NCI-H146 (cell line): Measurements from ENCODE around the gene TMEM248.
"Not testable (repeated sequence)": the region's sequence is repeated elsewhere in the genome, so short reads cannot be mapped to it uniquely, and the experiment has no call there.

Source experiments
- DNase-seq: peaks from one replicate; lab custom pipeline; 2025; lab: John Stamatoyannopoulos, UW

TMEM248 gene

DNA sequence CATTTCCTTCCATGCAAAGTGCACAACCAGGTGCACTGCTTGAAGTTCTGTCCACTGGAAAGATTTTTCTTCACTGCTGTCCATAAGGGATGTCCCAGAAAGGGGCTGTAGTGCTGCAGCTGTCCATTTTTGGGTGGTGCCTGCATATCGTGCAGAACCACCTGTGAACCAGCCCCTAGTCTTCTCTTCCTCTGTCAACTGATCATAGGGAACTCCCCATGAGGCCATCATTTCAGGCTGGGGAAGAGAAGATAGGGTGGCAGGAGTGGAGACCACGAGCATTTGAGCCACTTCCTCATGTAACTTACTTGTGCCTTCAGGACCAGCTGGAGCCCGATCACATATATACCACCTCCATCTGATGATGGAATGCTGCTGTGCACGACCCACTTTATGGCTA, 12.4 kb upstream of the TMEM248 start:
- not testable (repeated sequence) for DNase-seq

DNA sequence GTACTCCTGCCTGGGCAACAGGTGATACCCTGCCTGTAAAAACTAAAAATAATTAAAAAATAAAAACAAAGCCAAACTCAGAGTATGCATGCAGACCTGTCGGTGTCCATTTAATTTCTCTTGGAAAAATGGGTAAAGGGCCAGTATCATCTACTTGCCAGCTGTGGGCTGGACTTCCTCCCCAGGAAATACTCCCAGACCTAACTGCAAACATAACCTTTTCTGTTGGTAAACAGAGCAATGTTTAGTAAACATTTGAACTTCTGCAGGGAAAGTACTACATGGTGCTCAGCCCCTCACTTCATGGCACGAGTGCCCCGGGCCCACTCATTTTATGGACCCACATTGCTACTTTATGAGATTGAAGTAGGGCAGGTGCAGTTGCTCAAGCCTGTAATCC, 10.2 kb upstream of the TMEM248 start:
- no peak for DNase-seq

- DNase-seq, result not testable (repeated sequence)
Measured at GRCh38 chr7:66911191-66911590, 9.8 kb upstream of the TMEM248 start.

- DNase-seq, result no peak
Measured at GRCh38 chr7:66912195-66912594, 8.8 kb upstream of the TMEM248 start.

DNA sequence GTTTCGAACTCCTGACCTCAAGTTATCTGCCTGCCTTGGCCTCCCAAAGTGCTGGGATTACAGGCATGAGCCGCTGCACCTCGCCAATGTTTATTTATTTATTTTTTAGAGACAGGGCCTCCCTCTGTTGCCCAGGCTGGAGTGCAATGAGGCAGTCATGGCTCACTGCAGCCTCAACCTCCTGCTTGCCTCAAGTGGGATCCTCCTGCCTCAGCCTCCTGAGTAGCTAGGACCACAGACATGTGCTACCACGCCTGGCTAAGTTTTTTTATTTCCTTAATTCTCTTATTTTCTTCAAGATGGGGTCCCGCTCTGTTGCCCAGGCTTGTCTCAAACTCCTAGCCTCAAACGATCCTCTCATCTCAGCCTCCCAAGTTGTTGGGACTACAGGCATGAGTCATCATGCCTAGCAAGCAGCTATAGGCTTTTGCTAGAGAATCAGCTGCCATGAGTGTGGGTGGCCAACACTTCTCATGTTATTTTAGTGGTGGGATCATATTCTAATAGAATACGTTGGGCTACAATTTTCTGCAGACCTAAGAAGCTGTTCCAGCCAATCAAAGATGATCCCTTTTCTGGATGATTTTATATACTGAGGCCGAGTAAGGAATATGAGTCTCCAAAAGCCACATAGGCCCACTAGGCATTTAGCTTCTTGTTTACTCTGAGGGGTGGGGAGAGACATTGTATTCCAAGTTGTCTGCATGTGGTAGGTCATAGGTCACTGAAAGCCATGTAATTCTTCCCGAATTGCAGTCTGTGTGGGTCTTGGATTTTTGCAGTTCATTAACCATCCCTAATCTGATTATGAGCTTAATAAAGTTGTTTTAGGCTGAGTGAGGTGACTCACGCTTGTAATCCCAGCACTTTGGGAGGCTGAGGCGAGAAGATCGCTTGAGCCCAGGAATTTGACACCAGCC, 7.6 kb upstream of the TMEM248 start:
- no peak for DNase-seq

DNA sequence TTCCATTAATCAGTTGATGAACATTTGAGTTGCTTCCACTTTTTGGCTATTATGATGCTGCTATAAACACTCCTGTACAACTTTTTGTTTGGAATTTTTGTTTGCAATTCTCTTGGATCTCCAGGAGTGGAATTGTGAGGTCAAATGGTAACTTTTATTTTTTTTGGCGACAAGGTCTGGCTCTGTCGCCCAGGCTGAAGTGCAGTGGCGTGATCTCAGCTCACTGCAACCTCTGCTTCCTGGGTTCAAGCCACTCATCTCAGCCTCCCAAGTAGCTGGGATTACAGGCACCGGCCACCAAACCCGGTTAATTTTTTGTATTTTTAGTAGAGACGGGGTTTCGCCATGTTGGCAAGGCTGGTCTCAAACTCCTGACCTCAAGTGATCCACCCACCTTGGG, 3.1 kb upstream of the TMEM248 start:
- not testable (repeated sequence) for DNase-seq

GRCh38 chr7:66919304-66919703, 1.7 kb upstream of the TMEM248 start:
- DNase-seq, result no peak

- DNase-seq, result no peak
Measured at GRCh38 chr7:66919704-66920103, 1.3 kb upstream of the TMEM248 start.

GRCh38 chr7:66920256-66920655, 769 bp upstream of the TMEM248 start:
- DNase-seq, result no peak

DNA sequence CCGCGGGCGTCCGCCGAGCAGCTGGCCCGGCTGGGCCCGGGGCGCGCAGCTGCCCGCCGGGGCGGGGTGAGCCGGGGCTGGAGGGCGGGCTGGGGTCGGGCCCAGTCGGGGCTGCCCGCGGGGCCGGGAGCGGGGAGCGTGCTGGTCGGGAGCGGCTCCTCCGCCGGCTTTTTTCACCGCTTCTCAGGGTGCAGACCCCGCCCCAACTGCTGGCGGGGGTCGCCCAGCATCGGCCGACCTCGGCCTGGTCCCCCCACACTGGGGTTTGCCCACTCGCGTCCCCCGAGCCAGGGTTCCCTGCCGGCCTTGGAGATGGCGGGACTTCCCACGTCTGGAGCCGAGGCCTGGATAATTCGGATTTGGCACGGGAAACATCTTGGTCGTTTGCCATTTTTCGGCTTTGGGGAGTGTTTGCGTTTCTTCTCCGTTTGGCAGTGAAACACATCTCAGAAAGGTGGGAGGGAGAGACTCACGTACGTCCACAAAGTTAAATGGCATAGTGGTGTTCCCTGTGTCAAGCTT, 432 bp downstream of the TMEM248 start:
- DNase-seq, result peak; percentile 27

DNA sequence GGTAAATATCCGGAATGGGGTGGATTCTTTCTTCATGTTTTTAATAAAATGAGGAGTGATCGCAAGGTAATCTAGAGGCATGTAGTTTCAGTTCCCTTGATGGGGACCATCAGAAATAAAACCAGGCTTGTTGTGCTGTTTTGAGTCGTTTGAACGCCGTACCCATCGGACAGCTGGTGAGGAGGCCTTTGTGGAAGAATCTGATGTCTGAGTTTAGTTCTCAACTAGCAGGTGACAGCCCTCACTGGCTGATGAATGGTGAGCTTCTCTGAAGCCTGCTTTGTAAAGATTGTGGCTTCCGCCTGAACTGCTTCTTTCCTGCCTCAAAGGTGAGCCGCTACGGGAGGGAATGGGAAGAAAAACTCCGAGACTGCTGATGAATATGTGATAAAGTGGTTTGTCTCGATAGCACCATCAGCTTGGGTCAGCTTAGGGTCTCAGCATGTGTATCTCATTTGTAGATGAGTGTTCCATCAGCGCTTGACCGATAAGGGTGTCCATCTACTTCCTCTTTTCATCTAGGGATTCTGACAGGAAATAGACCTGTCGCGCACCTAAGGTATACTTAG, 977 bp downstream of the TMEM248 start:
- peak; percentile 20 for DNase-seq

- DNase-seq, result no peak
Measured at GRCh38 chr7:66925255-66925654, 4.2 kb downstream of the TMEM248 start.

GRCh38 chr7:66927348-66927948, 6.4 kb downstream of the TMEM248 start:
- DNase-seq, result no peak

GRCh38 chr7:66928388-66928787, 7.4 kb downstream of the TMEM248 start:
- no peak for DNase-seq

DNA sequence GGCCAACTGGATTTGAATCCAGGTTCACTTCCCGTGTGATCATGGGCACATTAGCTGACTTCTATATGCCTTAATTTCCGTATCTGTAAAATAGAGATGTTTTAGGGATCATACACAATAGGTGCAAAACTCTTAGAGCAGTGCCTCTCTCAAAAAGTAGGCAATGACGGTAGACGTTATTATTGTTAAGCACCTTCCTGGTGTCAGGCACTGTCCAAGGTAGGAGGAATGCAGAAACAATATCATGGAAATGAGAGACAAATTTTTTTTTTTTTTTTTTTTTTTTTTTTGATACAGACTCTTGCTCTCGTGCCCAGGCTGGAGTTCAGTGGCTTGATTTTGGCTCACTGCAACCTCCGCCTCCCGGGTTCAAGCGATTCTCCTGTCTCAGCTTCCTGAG, 8.1 kb downstream of the TMEM248 start:
- DNase-seq, result no peak

- no peak for DNase-seq
Measured at GRCh38 chr7:66929935-66930334, 8.9 kb downstream of the TMEM248 start.

DNA sequence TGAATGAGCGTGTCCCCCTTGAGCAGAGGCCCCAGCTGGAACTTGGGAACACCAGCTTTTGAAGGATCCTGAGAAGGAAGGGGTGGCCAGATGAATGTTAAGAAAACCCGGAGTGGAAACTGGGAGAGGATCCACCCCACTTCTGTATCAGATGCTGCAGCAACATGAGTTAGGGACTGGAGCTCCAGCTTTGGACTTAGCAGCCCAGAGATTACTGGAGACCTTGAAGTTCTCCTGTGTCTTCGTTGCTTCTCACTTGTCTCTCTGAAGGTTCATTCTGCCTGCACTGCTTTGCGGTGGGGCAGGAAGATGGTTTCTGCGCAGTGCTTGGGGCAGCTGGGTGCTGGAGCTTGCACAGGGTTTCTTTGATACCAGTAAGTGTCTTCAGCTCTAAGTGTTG, 9.3 kb downstream of the TMEM248 start:
- DNase-seq, result no peak

GRCh38 chr7:66933469-66933868, 12.4 kb downstream of the TMEM248 start:
- no peak for DNase-seq

DNA sequence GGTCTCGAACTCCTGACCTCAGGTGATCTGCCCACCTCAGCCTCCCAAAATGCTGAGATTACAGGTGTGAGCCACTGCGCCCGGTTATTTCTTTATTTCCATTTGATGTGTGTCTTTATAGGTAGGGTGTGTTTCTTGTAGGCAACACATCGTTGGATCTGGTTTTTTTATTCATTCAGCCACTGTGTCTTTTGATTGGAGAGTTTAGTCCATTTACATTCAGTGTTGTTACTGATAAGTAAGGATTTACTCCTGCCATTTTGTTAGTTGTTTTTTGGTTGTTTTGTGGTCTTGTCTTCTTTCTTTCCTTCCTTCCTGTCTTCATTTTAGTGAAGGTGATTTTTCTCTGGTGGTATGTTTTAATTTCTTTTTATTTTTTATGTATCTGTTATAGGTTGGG, 16.9 kb downstream of the TMEM248 start:
- DNase-seq, result no peak

- DNase-seq, result no peak
Measured at GRCh38 chr7:66939325-66939724, 18.3 kb downstream of the TMEM248 start.

- DNase-seq, result no peak
Measured at GRCh38 chr7:66946545-66946944, 25.5 kb downstream of the TMEM248 start.

GRCh38 chr7:66948480-66949109, 27.6 kb downstream of the TMEM248 start:
- DNase-seq, result no peak
